GM12801 (cell line): ENCODE results near the gene ZHX3.

Source experiments
- TF ChIP-seq, protein P1 (sequence below): IDR thresholded peaks from one replicate; pipeline ENCODE4 v1.5.1; 2011; ENCODE audit warnings: control low read depth; ENCODE audit not compliant: insufficient read length; ENCODE audit errors: extremely low read depth

ZHX3 gene

GRCh38 chr20:41178904-41179432, 138.6 kb downstream of the ZHX3 start:
- TF ChIP-seq, protein P1, sequence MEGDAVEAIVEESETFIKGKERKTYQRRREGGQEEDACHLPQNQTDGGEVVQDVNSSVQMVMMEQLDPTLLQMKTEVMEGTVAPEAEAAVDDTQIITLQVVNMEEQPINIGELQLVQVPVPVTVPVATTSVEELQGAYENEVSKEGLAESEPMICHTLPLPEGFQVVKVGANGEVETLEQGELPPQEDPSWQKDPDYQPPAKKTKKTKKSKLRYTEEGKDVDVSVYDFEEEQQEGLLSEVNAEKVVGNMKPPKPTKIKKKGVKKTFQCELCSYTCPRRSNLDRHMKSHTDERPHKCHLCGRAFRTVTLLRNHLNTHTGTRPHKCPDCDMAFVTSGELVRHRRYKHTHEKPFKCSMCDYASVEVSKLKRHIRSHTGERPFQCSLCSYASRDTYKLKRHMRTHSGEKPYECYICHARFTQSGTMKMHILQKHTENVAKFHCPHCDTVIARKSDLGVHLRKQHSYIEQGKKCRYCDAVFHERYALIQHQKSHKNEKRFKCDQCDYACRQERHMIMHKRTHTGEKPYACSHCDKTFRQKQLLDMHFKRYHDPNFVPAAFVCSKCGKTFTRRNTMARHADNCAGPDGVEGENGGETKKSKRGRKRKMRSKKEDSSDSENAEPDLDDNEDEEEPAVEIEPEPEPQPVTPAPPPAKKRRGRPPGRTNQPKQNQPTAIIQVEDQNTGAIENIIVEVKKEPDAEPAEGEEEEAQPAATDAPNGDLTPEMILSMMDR = no peak

DNA sequence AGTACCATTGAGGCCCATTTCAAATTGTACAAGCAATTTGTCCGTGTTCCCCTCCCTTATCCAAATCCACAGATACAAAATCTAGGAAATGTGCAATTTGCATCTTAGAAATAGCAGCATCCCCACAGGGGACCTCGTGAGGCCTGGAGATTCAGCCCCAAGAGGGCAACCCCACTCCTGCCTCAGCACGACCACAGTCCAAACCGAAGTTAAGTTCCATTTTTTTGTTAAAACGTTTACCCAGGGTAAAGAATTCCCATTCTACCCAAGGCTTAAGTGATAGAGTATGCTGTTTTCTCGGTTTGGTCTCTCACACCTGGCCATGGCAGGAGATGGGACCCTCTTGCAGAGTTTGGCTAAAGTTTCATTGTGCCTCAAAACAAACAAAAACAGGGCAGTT, 139.0 kb downstream of the ZHX3 start:
- TF ChIP-seq, protein P1 = no peak

DNA sequence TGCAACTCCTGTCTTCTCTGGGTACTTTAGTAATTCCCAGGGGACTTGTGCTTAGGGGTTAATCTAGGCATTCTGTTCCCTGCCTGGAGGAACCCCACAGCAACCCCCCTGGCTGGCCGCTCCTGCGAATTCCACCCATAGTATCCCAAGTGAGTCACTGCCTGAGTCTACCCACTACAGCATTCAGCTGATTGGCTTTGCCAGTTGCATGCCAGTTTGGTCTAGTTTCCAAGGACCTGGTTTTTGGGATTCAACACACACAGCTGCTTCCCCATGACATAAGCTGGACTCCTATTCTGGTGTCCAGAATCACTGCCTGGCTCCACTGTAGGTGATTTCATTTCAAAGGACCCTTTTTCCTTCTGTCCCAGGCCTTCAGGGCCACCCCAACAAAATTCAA, 139.9 kb downstream of the ZHX3 start:
- TF ChIP-seq, protein P1 = no peak

DNA sequence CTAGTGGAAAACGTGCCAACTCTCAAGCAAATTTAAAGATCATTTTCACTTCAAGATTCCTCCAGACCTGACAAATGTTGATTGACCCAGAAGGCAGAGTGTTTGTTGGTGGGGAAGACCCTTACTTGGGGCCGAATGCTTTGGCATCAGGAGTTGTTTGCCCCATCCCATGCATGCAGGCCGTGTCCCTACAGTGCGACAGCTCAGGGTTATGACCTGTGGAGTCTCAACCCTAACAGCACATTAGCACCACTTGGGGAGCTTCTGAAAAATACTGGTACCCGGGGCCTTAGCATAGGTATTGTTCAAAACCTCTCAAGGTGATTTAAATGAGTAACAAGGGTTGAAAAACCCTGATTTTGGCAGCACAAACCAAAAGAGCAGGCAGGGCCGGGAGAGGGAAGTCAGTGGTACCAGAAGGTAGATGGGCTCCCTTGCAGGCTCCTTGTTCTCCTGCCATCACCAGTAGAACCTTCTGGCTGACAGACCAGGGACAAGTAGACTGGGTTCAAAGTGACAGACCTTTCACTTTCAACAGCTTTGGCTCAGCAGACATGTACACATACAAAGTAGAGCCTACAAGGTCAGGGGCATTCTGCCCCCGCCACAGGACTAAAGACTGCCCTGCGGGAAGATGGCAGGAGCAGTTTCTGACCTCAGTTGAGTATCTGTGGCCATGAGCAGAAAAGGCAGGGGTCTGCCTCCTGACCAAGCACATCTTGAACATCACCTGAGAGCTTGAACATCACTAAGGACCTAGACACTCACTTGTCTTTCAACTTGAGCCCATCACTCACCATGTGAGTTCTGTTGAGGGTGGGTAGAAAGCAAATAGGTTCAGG, 140.6 kb downstream of the ZHX3 start:
- TF ChIP-seq, protein P1 = no peak

DNA sequence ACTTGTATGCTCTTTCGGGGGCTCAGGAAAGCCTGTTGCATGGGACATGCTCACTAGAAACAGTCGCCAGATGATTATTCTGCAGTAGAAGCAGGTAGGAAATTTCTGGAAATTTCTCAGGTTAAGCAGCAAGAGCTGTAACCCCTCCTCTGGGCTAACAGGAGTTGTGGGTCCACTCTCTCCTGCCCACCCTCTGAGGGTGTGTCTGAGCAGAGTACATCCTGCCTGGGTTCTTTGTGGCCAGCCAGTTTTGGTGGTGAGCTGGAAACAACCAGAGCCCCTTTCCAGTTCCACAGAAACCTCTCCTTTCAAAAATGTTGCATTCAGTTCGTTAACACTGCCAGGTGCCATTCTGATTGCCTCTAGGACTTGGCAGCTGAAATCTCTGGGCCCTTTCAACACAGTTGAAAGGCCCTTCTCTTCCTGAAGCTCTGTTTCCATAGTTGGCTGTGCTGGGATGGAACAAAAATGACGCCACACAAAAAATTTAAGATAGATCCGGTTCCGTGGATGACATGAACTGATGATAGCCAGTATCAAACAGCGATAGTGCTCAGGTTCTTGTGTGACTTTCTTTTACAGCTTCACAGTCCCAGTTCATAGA, 141.7 kb downstream of the ZHX3 start:
- TF ChIP-seq, protein P1 = no peak

- TF ChIP-seq, protein P1 = no peak
Measured at GRCh38 chr20:41175201-41175651, 142.3 kb downstream of the ZHX3 start.

DNA sequence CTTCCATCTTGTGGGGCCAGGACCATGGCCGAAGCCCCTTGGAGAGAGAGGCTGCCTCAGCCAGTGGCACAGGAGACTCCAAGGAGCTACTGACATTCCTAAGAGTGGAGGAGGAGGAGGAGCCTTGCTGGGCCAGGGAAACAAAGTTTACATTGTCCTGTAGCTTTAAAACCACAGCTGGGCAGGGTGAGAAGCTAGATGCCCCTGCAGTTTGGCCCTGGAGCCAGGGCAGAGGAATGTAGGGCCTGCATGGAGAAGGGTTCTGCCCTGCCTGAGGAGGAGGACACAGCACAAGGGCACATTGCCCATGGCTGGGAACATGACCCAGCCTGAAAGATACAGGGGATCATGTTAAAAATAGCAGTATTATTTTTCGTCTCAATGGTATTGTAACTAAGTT, 142.7 kb downstream of the ZHX3 start:
- TF ChIP-seq, protein P1 = no peak
